ENCODE measurements around the gene AARS2. TPM values are rescaled to one million over a fixed set of nuclear protein-coding genes. Genes with fewer than 3 reads are reported as not detected.

Gene AARS2
- total RNA-seq, 2 experiments from 2014 or later: 21.1 to 23.7 TPM

DNA sequence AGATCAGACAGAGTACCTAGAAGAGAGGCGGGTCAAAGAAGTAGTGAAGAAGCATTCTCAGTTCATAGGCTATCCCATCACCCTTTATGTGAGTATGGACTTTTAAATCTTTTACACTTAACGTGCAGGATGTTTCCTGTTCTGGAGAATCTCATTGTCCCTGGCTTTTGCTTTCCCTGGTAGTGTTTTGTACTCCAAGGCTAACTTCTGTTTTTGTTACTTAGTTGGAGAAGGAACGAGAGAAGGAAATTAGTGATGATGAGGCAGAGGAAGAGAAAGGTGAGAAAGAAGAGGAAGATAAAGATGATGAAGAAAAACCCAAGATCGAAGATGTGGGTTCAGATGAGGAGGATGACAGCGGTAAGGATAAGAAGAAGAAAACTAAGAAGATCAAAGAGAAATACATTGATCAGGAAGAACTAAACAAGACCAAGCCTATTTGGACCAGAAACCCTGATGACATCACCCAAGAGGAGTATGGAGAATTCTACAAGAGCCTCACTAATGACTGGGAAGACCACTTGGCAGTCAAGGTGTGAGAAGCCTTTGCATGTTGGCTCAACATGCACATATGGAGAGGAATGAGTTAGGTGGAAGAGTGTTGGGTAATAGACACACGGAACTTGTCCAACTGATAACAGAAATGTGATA lies 63.0 kb downstream of the AARS2 start:
- H3K27ac Mint-ChIP-seq: peak overlapping the region; percentile 77
- H3K4me3 Mint-ChIP-seq: no peak overlapping the region
- H3K36me3 Mint-ChIP-seq: peaks cover 73% of the 10 kb centered on the region
- H3K4me1 Mint-ChIP-seq: peaks cover 76% of the 10 kb centered on the region
- ATAC-seq (no peak), DNase-seq (no peak)
- CTCF ChIA-PET: interaction anchor here (1.5 to 5.5 kb wide), 2 partner anchors 13 to 77 kb away, joined by 4 to 39 read pairs; no protein-coding TSS in a partner anchor
- H3K27me3 Mint-ChIP-seq: no peaks in the 10 kb centered on the region
- H3K9me3 Mint-ChIP-seq (ENCODE audit: low read depth): no peaks in the 10 kb centered on the region

Other genes with a start within 250 kb of the AARS2 start
- gene MRPL14, start 185.9 kb downstream of the AARS2 start, total RNA-seq: 10 to 100 TPM; 45.8 to 47.5 TPM
- gene TMEM63B, start 185.8 kb downstream of the AARS2 start, total RNA-seq: 10 to 100 TPM; 11.1 to 11.6 TPM
- gene CAPN11, start 154.5 kb downstream of the AARS2 start, total RNA-seq: not detected
- gene MYMX, start 96.4 kb downstream of the AARS2 start, total RNA-seq: not detected
- gene SLC29A1, start 89.8 kb downstream of the AARS2 start, total RNA-seq: 10 to 100 TPM; 39.8 to 49.9 TPM
- gene HSP90AB1, start 66.2 kb downstream of the AARS2 start, total RNA-seq: 1,000 to 10,000 TPM in 1 of 2 experiments, 100 to 1,000 TPM in 1; 734 to 1,112 TPM
- 10 to 100 TPM; 28.0 to 39.6 TPM for gene SLC35B2, start 55.8 kb downstream of the AARS2 start, total RNA-seq
- 10 to 100 TPM; 24.5 to 37.7 TPM for gene NFKBIE, start 47.8 kb downstream of the AARS2 start, total RNA-seq
- under 1 TPM in 1 of 2 experiments, not detected in 1; 0.06 TPM for gene TMEM151B, start 42.9 kb downstream of the AARS2 start, total RNA-seq
- not detected for gene SPATS1, start 29.3 kb upstream of the AARS2 start, total RNA-seq
- gene CDC5L, start 74.4 kb upstream of the AARS2 start, total RNA-seq: 10 to 100 TPM; 22.2 to 26.2 TPM

Measured in activated CD8-positive, alpha-beta memory T cell treated with anti-CD3 and anti-CD28 coated beads, Interleukin-2, amount 10 ng/mL, durations not matched to agents 7 days and 5 days (primary cell).